PFSK-1 (cell line): ENCODE measurements around the gene AMDHD1.

Source experiments
- TAF1 ChIP-seq: IDR thresholded peaks from 2 replicates; pipeline ENCODE4 v1.6.1; 2012; ENCODE audit warnings: low read length, control low read depth, borderline replicate concordance; ENCODE audit not compliant: insufficient read depth
- TF ChIP-seq, protein P1 (sequence below), 2 experiments: IDR thresholded peaks; 2 replicates each; pipeline versions ENCODE4 v1.6.1 to v1.8.0; 2011 to 2012; ENCODE audit warnings: low read depth in 2 of 2, low read length in 2 of 2, control low read depth in 1 of 2, inconsistent platforms in 1 of 2, mild to moderate bottlenecking in 1 of 2, moderate library complexity in 1 of 2; ENCODE audit not compliant: insufficient read depth in 1 of 2

DNA sequence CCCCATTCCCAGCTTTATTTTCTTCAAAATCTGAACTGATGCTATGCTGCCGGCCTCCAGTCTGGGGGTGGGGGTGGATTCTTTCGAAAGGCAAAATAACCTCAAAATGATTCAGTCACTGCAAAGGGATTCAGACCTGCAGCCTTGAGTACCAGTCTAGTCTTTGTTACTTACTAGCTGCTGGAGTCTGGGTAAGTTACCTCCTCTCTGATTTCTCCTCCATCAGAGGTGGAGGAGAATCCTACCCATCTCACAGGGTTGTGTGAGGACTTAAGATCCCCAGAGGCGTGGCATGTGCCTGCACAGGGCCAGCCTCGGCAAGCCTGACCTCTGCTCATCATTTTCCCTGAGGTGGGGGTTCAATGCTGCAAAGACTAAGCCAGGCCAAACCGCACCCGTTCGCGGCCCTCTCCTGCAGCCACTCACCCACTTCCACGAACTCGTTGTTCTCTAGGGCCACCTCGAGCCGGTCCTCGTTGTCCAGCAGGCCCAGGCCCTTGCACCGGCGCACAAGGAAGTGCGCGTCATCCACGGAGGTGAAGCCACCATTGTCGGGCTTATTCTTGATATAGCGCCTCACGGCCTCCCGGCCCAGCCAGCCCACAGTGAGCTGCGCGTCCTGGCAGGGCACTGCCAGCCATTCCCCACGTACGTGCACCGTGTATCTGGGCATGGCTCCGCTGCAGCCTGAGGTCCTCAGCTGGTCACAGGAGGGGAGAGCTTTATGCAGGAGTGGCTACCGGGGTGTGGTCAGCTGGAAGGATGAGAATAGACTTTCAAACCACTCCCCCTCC is 52.3 kb downstream of the AMDHD1 start:
- TF ChIP-seq, protein P1, sequence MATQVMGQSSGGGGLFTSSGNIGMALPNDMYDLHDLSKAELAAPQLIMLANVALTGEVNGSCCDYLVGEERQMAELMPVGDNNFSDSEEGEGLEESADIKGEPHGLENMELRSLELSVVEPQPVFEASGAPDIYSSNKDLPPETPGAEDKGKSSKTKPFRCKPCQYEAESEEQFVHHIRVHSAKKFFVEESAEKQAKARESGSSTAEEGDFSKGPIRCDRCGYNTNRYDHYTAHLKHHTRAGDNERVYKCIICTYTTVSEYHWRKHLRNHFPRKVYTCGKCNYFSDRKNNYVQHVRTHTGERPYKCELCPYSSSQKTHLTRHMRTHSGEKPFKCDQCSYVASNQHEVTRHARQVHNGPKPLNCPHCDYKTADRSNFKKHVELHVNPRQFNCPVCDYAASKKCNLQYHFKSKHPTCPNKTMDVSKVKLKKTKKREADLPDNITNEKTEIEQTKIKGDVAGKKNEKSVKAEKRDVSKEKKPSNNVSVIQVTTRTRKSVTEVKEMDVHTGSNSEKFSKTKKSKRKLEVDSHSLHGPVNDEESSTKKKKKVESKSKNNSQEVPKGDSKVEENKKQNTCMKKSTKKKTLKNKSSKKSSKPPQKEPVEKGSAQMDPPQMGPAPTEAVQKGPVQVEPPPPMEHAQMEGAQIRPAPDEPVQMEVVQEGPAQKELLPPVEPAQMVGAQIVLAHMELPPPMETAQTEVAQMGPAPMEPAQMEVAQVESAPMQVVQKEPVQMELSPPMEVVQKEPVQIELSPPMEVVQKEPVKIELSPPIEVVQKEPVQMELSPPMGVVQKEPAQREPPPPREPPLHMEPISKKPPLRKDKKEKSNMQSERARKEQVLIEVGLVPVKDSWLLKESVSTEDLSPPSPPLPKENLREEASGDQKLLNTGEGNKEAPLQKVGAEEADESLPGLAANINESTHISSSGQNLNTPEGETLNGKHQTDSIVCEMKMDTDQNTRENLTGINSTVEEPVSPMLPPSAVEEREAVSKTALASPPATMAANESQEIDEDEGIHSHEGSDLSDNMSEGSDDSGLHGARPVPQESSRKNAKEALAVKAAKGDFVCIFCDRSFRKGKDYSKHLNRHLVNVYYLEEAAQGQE (IDR thresholded peaks at IDR 0.05; ENCODE audit: insufficient read depth in 1 of 2, low read depth in 2 of 2, low read length in 2 of 2) = no peak
- no peak for TF ChIP-seq TAF1
